Transverse colon (tissue), 4 donors: Measurements from ENCODE around the gene SPATA31D4.

Experiments used
- CTCF ChIP-seq, 5 experiments: fragments of 200-600 bp in 3 of 5; fragments of 450-650 bp in 2 of 5; sonication (generic) in 3 of 5; IDR thresholded peaks; 1 replicate in 2 of 5; 2 replicates in 3 of 5; pipeline ENCODE4 v1.5.1; 2016 to 2017; ENCODE audit warnings: antibody characterized with exemption in 5 of 5, inconsistent platforms in 3 of 5, mild to moderate bottlenecking in 2 of 5, moderate library complexity in 1 of 5
- POLR2A ChIP-seq: fragments of 450-650 bp; IDR thresholded peaks from one replicate; pipeline ENCODE4 v1.6.1; 2016; ENCODE audit warnings: antibody characterized with exemption, mild to moderate bottlenecking, moderate library complexity
- POLR2AphosphoS5 ChIP-seq, 3 donors: sonication (generic); formaldehyde crosslinking; IDR thresholded peaks; one replicate each; pipeline ENCODE4 v1.6.1; 2016; ENCODE audit warnings: antibody characterized with exemption in 3 of 3

GRCh38 chr9:81969971-81970370 is 41.7 kb downstream of the SPATA31D4 start:
- TF ChIP-seq CTCF (IDR thresholded peaks at IDR 0.05) (no peak), POLR2A (no peak), POLR2AphosphoS5 (IDR thresholded peaks at IDR 0.05) (no peak)
